ENCODE results near the gene FAM13A. TPM values are rescaled to one million over a fixed set of nuclear protein-coding genes. Genes with fewer than 3 reads are reported as not detected.

FAM13A gene
- total and polyA plus RNA-seq, 9 of the 15 experiments (the other 6 are each of a cell fraction or from before 2014, with no cell fraction given): 11.3 to 23.3 (median 14.7) TPM

DNA sequence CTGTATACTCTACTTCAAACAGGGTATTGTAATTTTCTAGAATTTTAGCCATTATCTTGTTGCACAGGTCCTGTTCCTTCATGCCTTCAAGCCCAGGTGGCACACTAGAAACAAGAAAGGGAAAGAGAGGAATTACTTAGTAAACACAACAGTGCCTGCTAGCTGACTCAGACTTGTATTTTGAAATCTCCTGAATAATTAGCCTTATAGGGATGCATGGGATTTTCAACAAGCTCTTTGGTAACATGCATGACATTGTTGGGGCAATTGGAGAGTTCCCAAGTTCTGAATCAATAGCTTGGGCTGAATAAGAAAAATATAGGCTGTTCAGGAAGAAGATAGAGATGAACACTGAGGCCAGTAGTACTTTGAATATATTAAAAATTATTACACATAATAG lies 118.8 kb downstream of the FAM13A start:
- Histone ChIP-seq H3K4me2 (ENCODE audit: insufficient read depth, low read length) (no peak overlapping the region), H3K27ac (ENCODE audit: extremely low read depth, low read depth, low read length) (no peak overlapping the region), H3K79me2 (ENCODE audit: control insufficient read depth, insufficient read depth, low read length) (no peaks in the 10 kb centered on the region), H3K4me1 (replicated peaks in 1 of 2; ENCODE audit: control insufficient read depth in 2 of 2, insufficient read depth in 2 of 2, low read length in 2 of 2) (no peaks in the 10 kb centered on the region), H3K9ac (ENCODE audit: insufficient read depth in 1 of 2, low read depth in 2 of 2, low read length in 2 of 2) (no peak overlapping the region), H4K20me1 (replicated peaks; ENCODE audit: control insufficient read depth, insufficient read depth, low read length) (0 out of 2 replicates have a peak, but pooled peaks cover 2% of the 10 kb centered on the region), H3K9me1 (ENCODE audit: control insufficient read depth, insufficient read depth, low read length) (no peaks in the 10 kb centered on the region), H3K36me3 (ENCODE audit: control insufficient read depth, insufficient read depth, low read length) (peaks cover 5% of the 10 kb centered on the region; the same call in 2 of the 3 replicates), H3K27me3 (ENCODE audit: control insufficient read depth in 2 of 2, insufficient read depth in 2 of 2, low read length in 2 of 2) (no peaks in the 10 kb centered on the region), H3K4me3 (no peak overlapping the region), H3K9me3 (replicated peaks; ENCODE audit: control insufficient read depth, insufficient read depth, low read depth, low read length) (no peaks in the 10 kb centered on the region), H2AFZ (ENCODE audit: low read depth, low read length) (no peak overlapping the region)
- in situ Hi-C loops (cut with MboI) (no loop called here), intact Hi-C loops (cut with micrococcal nuclease) (no loop called here)
- CTCF ChIA-PET (ENCODE audit: low intra/inter-chr PET ratio): no interaction called here
- no peak for DNase-seq (ENCODE audit: extremely low read depth in 1 of 4, low spot score in 3 of 4)
- FAIRE-seq: no peak
- POLR2A ChIA-PET: no interaction called here
- BruUV-seq (replicated peaks): no TSS peak
- no peak for TF ChIP-seq E2F3 (CRISPR knock-in tag; IDR thresholded peaks at IDR 0.05)
- no peak for TF ChIP-seq SAFB (IDR thresholded peaks at IDR 0.05; ENCODE audit: borderline replicate concordance, low read depth, low read length)
- TF ChIP-seq ZNF146 (CRISPR knock-in tag; IDR thresholded peaks at IDR 0.05; ENCODE audit: unreplicated experiment): no peak
- TF ChIP-seq, protein P1, sequence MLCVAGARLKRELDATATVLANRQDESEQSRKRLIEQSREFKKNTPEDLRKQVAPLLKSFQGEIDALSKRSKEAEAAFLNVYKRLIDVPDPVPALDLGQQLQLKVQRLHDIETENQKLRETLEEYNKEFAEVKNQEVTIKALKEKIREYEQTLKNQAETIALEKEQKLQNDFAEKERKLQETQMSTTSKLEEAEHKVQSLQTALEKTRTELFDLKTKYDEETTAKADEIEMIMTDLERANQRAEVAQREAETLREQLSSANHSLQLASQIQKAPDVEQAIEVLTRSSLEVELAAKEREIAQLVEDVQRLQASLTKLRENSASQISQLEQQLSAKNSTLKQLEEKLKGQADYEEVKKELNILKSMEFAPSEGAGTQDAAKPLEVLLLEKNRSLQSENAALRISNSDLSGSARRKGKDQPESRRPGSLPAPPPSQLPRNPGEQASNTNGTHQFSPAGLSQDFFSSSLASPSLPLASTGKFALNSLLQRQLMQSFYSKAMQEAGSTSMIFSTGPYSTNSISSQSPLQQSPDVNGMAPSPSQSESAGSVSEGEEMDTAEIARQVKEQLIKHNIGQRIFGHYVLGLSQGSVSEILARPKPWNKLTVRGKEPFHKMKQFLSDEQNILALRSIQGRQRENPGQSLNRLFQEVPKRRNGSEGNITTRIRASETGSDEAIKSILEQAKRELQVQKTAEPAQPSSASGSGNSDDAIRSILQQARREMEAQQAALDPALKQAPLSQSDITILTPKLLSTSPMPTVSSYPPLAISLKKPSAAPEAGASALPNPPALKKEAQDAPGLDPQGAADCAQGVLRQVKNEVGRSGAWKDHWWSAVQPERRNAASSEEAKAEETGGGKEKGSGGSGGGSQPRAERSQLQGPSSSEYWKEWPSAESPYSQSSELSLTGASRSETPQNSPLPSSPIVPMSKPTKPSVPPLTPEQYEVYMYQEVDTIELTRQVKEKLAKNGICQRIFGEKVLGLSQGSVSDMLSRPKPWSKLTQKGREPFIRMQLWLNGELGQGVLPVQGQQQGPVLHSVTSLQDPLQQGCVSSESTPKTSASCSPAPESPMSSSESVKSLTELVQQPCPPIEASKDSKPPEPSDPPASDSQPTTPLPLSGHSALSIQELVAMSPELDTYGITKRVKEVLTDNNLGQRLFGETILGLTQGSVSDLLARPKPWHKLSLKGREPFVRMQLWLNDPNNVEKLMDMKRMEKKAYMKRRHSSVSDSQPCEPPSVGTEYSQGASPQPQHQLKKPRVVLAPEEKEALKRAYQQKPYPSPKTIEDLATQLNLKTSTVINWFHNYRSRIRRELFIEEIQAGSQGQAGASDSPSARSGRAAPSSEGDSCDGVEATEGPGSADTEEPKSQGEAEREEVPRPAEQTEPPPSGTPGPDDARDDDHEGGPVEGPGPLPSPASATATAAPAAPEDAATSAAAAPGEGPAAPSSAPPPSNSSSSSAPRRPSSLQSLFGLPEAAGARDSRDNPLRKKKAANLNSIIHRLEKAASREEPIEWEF (CRISPR knock-in tag; IDR thresholded peaks at IDR 0.05): no peak
- TF ChIP-seq SUPT5H (IDR thresholded peaks at IDR 0.05): no peak
- no peak for TF ChIP-seq HNRNPLL (IDR thresholded peaks at IDR 0.05; ENCODE audit: low read depth, low read length, poor library complexity, severe bottlenecking)
- TF ChIP-seq HDAC6 (IDR thresholded peaks at IDR 0.05; ENCODE audit: low read depth, low read length): no peak
- no peak for ATAC-seq

Measured in K562 (cell line).